Suprapubic skin (tissue), 4 donors: ENCODE measurements around the gene MACC1.

Source experiments
- POLR2A ChIP-seq, 2 donors: fragments of 450-650 bp; IDR thresholded peaks; one replicate each; pipeline ENCODE4 v1.6.1; 2017; ENCODE audit warnings: antibody characterized with exemption in 2 of 2, mild to moderate bottlenecking in 2 of 2, moderate library complexity in 2 of 2
- POLR2AphosphoS5 ChIP-seq, 3 donors: sonication (generic); formaldehyde crosslinking; IDR thresholded peaks; one replicate each; pipeline ENCODE4 v1.6.1; 2017; ENCODE audit warnings: antibody characterized with exemption in 3 of 3
- TF ChIP-seq, protein P1 (sequence below), 2 donors: fragments of 200-600 bp in 1 of 2; fragments of 450-650 bp in 1 of 2; sonication (generic) in 1 of 2; IDR thresholded peaks; one replicate each; pipeline ENCODE4 v1.5.1; 2016 to 2019; ENCODE audit warnings: antibody characterized with exemption in 2 of 2, mild to moderate bottlenecking in 1 of 2, moderate library complexity in 1 of 2

DNA sequence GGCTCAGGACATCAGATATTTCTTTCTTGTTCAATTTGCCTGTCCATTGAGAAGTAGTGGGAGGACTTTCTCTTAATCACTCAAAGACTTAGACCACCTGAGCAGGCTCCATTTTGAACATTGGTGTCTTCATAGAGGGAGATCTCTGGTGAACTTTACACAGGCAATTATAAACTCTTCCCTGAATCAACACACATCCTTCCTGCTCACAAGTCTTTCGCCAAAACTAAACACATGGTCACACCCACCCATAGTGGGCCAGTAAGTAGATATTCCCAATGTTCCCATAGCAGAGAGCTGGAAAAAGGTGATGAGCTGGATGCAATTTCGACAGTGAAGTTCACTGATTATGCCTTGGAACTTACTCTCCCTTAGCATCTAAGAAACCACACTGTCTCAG, 8.2 kb upstream of the MACC1 start:
- TF ChIP-seq, protein P1, sequence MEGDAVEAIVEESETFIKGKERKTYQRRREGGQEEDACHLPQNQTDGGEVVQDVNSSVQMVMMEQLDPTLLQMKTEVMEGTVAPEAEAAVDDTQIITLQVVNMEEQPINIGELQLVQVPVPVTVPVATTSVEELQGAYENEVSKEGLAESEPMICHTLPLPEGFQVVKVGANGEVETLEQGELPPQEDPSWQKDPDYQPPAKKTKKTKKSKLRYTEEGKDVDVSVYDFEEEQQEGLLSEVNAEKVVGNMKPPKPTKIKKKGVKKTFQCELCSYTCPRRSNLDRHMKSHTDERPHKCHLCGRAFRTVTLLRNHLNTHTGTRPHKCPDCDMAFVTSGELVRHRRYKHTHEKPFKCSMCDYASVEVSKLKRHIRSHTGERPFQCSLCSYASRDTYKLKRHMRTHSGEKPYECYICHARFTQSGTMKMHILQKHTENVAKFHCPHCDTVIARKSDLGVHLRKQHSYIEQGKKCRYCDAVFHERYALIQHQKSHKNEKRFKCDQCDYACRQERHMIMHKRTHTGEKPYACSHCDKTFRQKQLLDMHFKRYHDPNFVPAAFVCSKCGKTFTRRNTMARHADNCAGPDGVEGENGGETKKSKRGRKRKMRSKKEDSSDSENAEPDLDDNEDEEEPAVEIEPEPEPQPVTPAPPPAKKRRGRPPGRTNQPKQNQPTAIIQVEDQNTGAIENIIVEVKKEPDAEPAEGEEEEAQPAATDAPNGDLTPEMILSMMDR (IDR thresholded peaks at IDR 0.05): no peak
- TF ChIP-seq POLR2AphosphoS5 (IDR thresholded peaks at IDR 0.05) (no peak), POLR2A (IDR thresholded peaks at IDR 0.05) (no peak)
